GM19193 (cell line): Measurements from ENCODE around the gene ETNPPL.

Experiments
- POLR2A ChIP-seq: IDR thresholded peaks from 4 replicates; pipeline ENCODE4 v1.6.1; 2011; ENCODE audit not compliant: insufficient read depth, insufficient read length; ENCODE audit errors: extremely low read depth

ETNPPL gene

DNA sequence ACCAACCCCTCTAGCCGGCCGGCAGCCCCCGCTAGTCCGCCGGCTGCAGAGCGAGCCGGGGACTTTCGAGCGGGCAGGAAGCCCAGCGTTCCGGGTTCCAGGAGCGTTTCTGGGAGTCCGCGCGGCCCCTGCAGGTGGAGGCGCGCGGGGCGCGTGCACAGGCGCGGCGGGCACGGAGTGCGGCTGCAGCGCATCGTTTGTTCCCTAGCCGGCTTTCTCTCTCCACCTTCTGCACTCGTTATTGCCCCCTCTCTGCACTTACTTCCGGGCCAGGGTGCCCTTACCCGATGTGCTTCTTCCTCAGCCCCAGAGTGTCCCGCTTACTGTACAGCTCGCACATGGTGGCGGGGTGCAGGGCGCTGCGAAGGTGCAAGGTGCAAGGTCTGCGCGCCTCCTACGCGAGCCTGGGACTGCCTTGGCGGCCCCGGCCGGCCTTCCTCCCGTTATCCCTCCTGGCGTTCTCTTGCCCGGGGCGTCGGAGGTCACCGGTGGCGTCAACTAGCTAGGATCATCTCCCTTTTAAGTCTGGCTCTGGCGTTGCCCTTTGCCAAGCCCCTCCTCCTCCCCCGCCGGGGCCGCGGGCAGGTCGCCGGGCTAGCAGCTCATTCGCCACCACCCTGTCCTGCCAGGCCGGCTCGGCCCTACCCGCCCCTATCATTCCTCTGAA is at the start of gene ETNPPL:
ETNPPL (minus strand) TSS at position 495 of the 667 bp plus-strand sequence; CDS start at position 340, 155 bp downstream.
- no peak for TF ChIP-seq POLR2A

DNA sequence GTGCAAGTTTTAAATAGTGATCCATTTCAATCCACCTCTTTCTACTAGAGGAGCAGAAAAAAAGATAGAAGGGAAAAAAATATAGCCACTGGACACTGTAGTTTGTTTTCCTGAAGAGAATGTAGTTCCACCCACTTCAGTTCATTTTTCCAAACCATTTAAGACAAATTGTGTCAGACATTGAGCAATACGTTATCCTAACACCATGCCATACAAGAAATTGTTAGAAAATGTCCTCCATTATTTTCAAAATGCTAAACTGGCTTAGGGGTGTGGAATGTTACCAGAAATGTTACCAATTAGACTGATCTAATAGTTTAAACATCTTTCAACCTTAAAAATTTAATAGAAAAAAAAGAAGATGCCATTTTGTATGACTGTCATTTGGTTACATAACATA is 48.6 kb upstream of the ETNPPL start:
- TF ChIP-seq POLR2A, result no peak

- no peak for TF ChIP-seq POLR2A
Measured at GRCh38 chr4:108810087-108810486, 47.2 kb upstream of the ETNPPL start.

- TF ChIP-seq POLR2A, result no peak
Measured at GRCh38 chr4:108804648-108805273, 41.9 kb upstream of the ETNPPL start.

GRCh38 chr4:108799306-108799705 is 36.5 kb upstream of the ETNPPL start:
- TF ChIP-seq POLR2A, result no peak

- no peak for TF ChIP-seq POLR2A
Measured at GRCh38 chr4:108796173-108796572, 33.3 kb upstream of the ETNPPL start.

- TF ChIP-seq POLR2A, result no peak
Measured at GRCh38 chr4:108795733-108796132, 32.9 kb upstream of the ETNPPL start.

- no peak for TF ChIP-seq POLR2A
Measured at GRCh38 chr4:108794136-108794535, 31.3 kb upstream of the ETNPPL start.

GRCh38 chr4:108793415-108793814 is 30.6 kb upstream of the ETNPPL start:
- no peak for TF ChIP-seq POLR2A

GRCh38 chr4:108788731-108789130 is 25.9 kb upstream of the ETNPPL start:
- no peak for TF ChIP-seq POLR2A

- TF ChIP-seq POLR2A, result no peak
Measured at GRCh38 chr4:108787724-108788123, 24.9 kb upstream of the ETNPPL start.

- no peak for TF ChIP-seq POLR2A
Measured at GRCh38 chr4:108787106-108787505, 24.3 kb upstream of the ETNPPL start.

GRCh38 chr4:108786351-108786750 is 23.5 kb upstream of the ETNPPL start:
- TF ChIP-seq POLR2A, result no peak

GRCh38 chr4:108783665-108784463 is 21.0 kb upstream of the ETNPPL start:
- no peak for TF ChIP-seq POLR2A

GRCh38 chr4:108779958-108780357 is 17.1 kb upstream of the ETNPPL start:
- no peak for TF ChIP-seq POLR2A

DNA sequence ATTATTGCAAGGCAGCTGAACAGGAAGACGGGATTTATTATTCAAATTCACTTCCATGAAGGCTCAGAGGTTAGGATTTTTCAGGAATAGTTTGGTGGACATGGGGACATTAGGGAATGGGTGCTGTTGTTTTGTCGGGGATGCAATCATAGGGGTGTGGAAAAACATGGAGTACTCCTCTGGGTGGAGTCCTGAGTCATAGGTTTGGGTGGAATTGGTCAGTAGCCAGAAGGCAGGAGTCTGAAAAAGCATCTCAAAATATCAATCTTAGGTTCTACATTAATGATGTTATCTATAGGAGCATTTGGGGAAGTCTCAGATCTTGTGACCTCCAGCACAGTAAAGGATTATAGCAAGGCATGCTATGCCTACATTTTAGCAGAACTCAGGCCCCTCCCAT is 14.5 kb upstream of the ETNPPL start:
- TF ChIP-seq POLR2A, result no peak

- no peak for TF ChIP-seq POLR2A
Measured at GRCh38 chr4:108775921-108776320, 13.1 kb upstream of the ETNPPL start.
